DOHH2 (cell line): ENCODE measurements around the gene ENTPD1.
"Not testable (repeated sequence)": the region's sequence is repeated elsewhere in the genome, so short reads cannot be mapped to it uniquely, and the experiment has no call there.

Experiments
- EZH2phosphoT487 ChIP-seq: fragments of 200-600 bp; sonication (generic); IDR thresholded peaks from 2 replicates; pipeline ENCODE4 v1.6.1; 2017; ENCODE audit warnings: borderline replicate concordance, mild to moderate bottlenecking, antibody characterized with exemption, low read length, moderate library complexity, mixed read lengths
- TF ChIP-seq, protein P1 (sequence below): fragments of 200-600 bp; sonication (generic); IDR thresholded peaks from one replicate; pipeline ENCODE4 v1.5.1; 2014; ENCODE audit warnings: antibody characterized with exemption, mild to moderate bottlenecking, low read depth, low read length; ENCODE audit not compliant: poor library complexity, severe bottlenecking

DNA sequence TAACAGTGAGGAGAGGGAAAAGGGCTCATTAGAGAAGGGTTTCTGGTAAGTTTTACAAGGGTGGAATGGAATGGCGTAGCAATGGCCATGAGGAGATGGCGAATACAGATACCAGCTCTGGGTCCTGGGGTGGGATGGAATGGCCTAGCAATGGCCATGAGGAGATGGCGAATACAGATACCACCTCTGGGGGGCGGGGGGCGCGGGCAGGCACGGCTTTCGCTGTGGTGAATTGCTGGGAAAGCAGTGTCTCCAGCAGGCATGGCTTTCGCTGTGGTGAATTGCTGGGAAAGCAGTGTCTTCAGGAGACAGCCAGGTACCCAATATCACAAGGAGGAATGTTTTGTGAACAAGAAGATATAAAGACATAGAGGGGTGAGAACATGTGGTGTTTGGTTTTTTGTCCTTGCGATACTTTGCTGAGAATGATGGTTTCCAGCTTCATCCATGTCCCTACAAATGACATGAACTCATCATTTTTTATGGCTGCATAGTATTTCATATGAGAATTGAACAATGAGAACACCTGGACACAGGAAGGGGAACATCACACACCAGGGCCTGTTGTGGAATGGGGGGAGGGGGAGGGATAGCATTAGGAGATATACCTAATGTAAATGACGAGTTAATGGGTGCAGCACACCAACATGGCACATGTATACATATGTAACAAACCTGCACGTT is 150.1 kb downstream of the ENTPD1 start:
- TF ChIP-seq, protein P1, sequence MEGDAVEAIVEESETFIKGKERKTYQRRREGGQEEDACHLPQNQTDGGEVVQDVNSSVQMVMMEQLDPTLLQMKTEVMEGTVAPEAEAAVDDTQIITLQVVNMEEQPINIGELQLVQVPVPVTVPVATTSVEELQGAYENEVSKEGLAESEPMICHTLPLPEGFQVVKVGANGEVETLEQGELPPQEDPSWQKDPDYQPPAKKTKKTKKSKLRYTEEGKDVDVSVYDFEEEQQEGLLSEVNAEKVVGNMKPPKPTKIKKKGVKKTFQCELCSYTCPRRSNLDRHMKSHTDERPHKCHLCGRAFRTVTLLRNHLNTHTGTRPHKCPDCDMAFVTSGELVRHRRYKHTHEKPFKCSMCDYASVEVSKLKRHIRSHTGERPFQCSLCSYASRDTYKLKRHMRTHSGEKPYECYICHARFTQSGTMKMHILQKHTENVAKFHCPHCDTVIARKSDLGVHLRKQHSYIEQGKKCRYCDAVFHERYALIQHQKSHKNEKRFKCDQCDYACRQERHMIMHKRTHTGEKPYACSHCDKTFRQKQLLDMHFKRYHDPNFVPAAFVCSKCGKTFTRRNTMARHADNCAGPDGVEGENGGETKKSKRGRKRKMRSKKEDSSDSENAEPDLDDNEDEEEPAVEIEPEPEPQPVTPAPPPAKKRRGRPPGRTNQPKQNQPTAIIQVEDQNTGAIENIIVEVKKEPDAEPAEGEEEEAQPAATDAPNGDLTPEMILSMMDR = not testable (repeated sequence)
- not testable (repeated sequence) for TF ChIP-seq EZH2phosphoT487
